A549 (cell line): ENCODE data around the gene SRMS. TPM values are rescaled to one million over a fixed set of nuclear protein-coding genes. Genes with fewer than 3 reads are reported as not detected.

ENCODE experiments used
- ATAC-seq, 2 experiments: fragments of 200-7000 bp in 1 of 2; fragments of >200 bp in 1 of 2; cut with Nextera tagmentation in 1 of 2; cut with Tn5 transposase in 1 of 2; 3 replicates each; pipeline versions ENCODE4 v1.8.0 to v1.9.1; 2018 to 2020; ENCODE audit warnings: mild to moderate bottlenecking in 1 of 2, moderate library complexity in 1 of 2
- CTCF ChIA-PET: fragments of 300-600 bp; sonication (Branson Sonifier 250); formaldehyde crosslinking; extraction: SDS; loops from one replicate; lab custom pipeline; 2021; ENCODE audit warnings: antibody characterized with exemption, inconsistent platforms; lab: Yijun Ruan, JAX
- POLR2A ChIA-PET: fragments of 350-600 bp; formaldehyde crosslinking; extraction: SDS; loops from one replicate; lab custom pipeline; 2021; ENCODE audit warnings: antibody characterized with exemption, inconsistent platforms; lab: Yijun Ruan, JAX
- DNase-seq, 2 experiments: peaks; one replicate each; pipeline versions ENCODE4 v3.0.0 to v3.0.0-alpha.2; 2011 to 2016; ENCODE audit warnings: low read depth in 1 of 2, low spot score in 1 of 2
- FAIRE-seq: peaks from 2 replicates; lab custom pipeline; 2011; peaks lifted over from hg19 to GRCh38; lab: Jason Lieb, UNC
- H3K27ac ChIP-seq, 2 experiments: fragments of >200 bp; sonication (Bioruptor Twin); formaldehyde crosslinking; 3 replicates each; pipeline ENCODE4 v1.5.1; 2016 to 2017
- H3K4me1 ChIP-seq: fragments of >200 bp; sonication (Bioruptor Twin); formaldehyde crosslinking; 3 replicates; pipeline ENCODE4 v1.6.1; 2016
- H3K4me2 ChIP-seq: fragments of >200 bp; sonication (Bioruptor Twin); formaldehyde crosslinking; 3 replicates; pipeline ENCODE4 v1.6.1; 2016
- H3K4me3 ChIP-seq: fragments of >200 bp; sonication (Bioruptor Twin); formaldehyde crosslinking; 3 replicates; pipeline ENCODE4 v1.5.1; 2016
- H3K9me3 ChIP-seq: fragments of >200 bp; sonication (Bioruptor Twin); formaldehyde crosslinking; 3 replicates; pipeline ENCODE4 v1.6.1; 2016
- BHLHE40 ChIP-seq: IDR thresholded peaks from 2 replicates; pipeline ENCODE4 v1.6.1; 2012; ENCODE audit warnings: low read depth, low read length, inconsistent platforms
- CBX8 ChIP-seq: fragments of 200-600 bp; sonication (generic); IDR thresholded peaks from 2 replicates; pipeline ENCODE4 v1.6.1; 2016
- CEBPB ChIP-seq, 2 experiments: fragments of >200 bp in 1 of 2; sonication (Bioruptor Twin) in 1 of 2; formaldehyde crosslinking in 1 of 2; IDR thresholded peaks; 2 replicates each; pipeline ENCODE4 v1.6.1; 2012 to 2016
- CHD2 ChIP-seq: fragments of 150-350 bp; IDR thresholded peaks from 2 replicates; pipeline ENCODE4 v1.6.1; 2014; ENCODE audit warnings: low read length; ENCODE audit not compliant: partially characterized antibody
- EHMT2 ChIP-seq: fragments of 200-600 bp; sonication (generic); IDR thresholded peaks from 2 replicates; pipeline ENCODE4 v1.6.1; 2016; ENCODE audit warnings: antibody characterized with exemption, low read depth, mild to moderate bottlenecking, moderate library complexity
- FOSL2 ChIP-seq, 2 experiments: fragments of 450-650 bp in 1 of 2; fragments of >200 bp in 1 of 2; sonication (Bioruptor Twin) in 1 of 2; formaldehyde crosslinking; IDR thresholded peaks; 2 replicates each; pipeline versions ENCODE4 v1.5.0 to v1.6.1; 2016 to 2020; ENCODE audit warnings: mild to moderate bottlenecking in 1 of 2, moderate library complexity in 1 of 2
- GATA3 ChIP-seq: IDR thresholded peaks from 2 replicates; pipeline ENCODE4 v1.6.1; 2012; ENCODE audit warnings: borderline replicate concordance
- HOXA7 ChIP-seq: fragments of 250-450 bp; sonication (Bioruptor Pico); IDR thresholded peaks from 2 replicates; pipeline ENCODE4 v1.5.0; 2020; ENCODE audit warnings: mild to moderate bottlenecking, moderate library complexity
- JUN ChIP-seq, 2 experiments: fragments of >200 bp; sonication (Bioruptor Twin); formaldehyde crosslinking; IDR thresholded peaks; 2 replicates in 1 of 2; 3 replicates in 1 of 2; pipeline ENCODE4 v1.6.1; 2016 to 2017
- JUNB ChIP-seq: fragments of >200 bp; sonication (Bioruptor Twin); formaldehyde crosslinking; IDR thresholded peaks from 2 replicates; pipeline ENCODE4 v1.6.1; 2016
- KDM1A ChIP-seq: fragments of 200-600 bp; sonication (generic); IDR thresholded peaks from 2 replicates; pipeline ENCODE4 v1.6.1; 2016; ENCODE audit warnings: low read depth, mild to moderate bottlenecking
- MAZ ChIP-seq: fragments of 150-350 bp; IDR thresholded peaks from 2 replicates; pipeline ENCODE4 v1.6.1; 2014; ENCODE audit warnings: antibody characterized with exemption, low read depth, low read length, borderline replicate concordance
- NFE2L2 ChIP-seq: fragments of 150-350 bp; conservative IDR thresholded peaks from 2 replicates; pipeline ENCODE4 v1.6.1; 2014; ENCODE audit warnings: low read length
- RARB ChIP-seq: fragments of 250-450 bp; sonication (Bioruptor Pico); IDR thresholded peaks from 2 replicates; pipeline ENCODE4 v1.8.0; 2021; ENCODE audit warnings: mild to moderate bottlenecking, moderate library complexity
- SMC3 ChIP-seq: fragments of >200 bp; sonication (Bioruptor Twin); formaldehyde crosslinking; IDR thresholded peaks from 3 replicates; pipeline ENCODE4 v1.6.1; 2018; ENCODE audit warnings: inconsistent platforms
- TP53 ChIP-seq: fragments of 250-450 bp; sonication (Bioruptor Pico); IDR thresholded peaks from 2 replicates; pipeline ENCODE4 v1.5.0; 2021; ENCODE audit warnings: mild to moderate bottlenecking, moderate library complexity
- ZC3H11A ChIP-seq: fragments of 450-650 bp; IDR thresholded peaks from 2 replicates; pipeline ENCODE4 v1.6.1; 2014; ENCODE audit warnings: antibody characterized with exemption, mild to moderate bottlenecking
- WGBS: methylation state at CpG from one replicate; pipeline ENCODE4 v1.1.6; 2017; ENCODE audit errors: missing lambda C conversion rate; 5-methylcytosine and 5-hydroxymethylcytosine counted together
- polyA plus RNA-seq, 4 experiments: library from polyadenylated mRNA; depleted of rRNA in 3 of 4; stranded (reverse); fragments of >200 nt; fragmentation: RNase III in 1 of 4; extraction: RNeasy Plus Mini Kit Qiagen cat#74134 plus additional on column Dnase treatment in 1 of 4; gene quantifications; 2 replicates in 3 of 4; 3 replicates in 1 of 4; pipeline ENCODE4 v1.2.3, GENCODE V29; 2011 to 2017
- TF ChIP-seq, protein P1 (sequence below): fragments of 250-450 bp; sonication (Bioruptor Pico); IDR thresholded peaks from 2 replicates; pipeline ENCODE4 v1.5.0; 2020; ENCODE audit warnings: low read depth, mild to moderate bottlenecking, moderate library complexity
- TF ChIP-seq, protein P2 (sequence below): fragments of >200 bp; sonication (Bioruptor Twin); formaldehyde crosslinking; IDR thresholded peaks from 3 replicates; pipeline ENCODE4 v1.5.1; 2016
- TF ChIP-seq, protein P3 (sequence below): IDR thresholded peaks from 2 replicates; pipeline ENCODE4 v1.6.1; 2012
- TF ChIP-seq, protein P4 (sequence below): IDR thresholded peaks from 2 replicates; pipeline ENCODE4 v1.6.1; 2012; ENCODE audit warnings: low read depth, borderline replicate concordance
- TF ChIP-seq, protein P5 (sequence below): fragments of >200 bp; sonication (Bioruptor Twin); formaldehyde crosslinking; IDR thresholded peaks from 3 replicates; pipeline ENCODE4 v1.6.1; 2016

Gene SRMS
- polyA plus RNA-seq, 2 of the 4 experiments (the other 2 are of a cell fraction) = not detected

DNA sequence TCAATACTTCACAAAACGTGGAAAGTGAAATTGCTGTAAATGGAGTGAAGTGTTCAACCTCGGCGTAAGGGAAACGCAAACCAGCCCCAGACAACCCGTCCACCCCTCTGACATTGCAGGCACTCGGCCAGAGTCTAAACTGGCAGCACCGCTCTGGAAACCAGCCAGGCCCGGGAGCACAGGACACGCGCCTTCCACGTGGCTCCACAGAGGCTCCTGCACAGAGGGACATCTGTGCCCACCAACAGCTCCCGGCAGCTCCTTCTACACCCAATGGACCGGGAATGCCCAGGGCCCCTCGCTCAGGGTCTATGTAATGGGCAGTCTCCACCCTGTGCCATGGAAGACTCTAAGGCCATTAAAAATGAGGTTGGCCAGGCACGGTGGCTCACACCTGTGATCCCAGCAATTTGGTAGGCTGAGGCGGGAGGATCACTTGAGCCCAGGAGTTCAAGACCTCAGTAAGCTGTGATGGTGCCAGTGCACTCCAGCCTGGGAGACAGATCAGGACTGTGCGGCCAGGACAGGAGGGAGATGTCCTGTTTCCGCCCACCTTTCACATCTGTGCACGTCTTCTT, 29.9 kb upstream of the SRMS start:
- DNase-seq (no peak), ATAC-seq (no peak), FAIRE-seq (no peak)
- ChIA-PET CTCF (interaction anchor here (1.7 kb wide), 1 partner anchor 40 kb away, joined by 5 read pairs; the partner anchor contains the start of gene PTK6), POLR2A (no interaction called here)
- Histone ChIP-seq H3K9me3 (no peaks in the 10 kb centered on the region), H3K4me2 (no peak overlapping the region), H3K4me3 (no peak overlapping the region), H3K4me1 (peaks cover 20% of the 10 kb centered on the region; the same call in 2 of the 3 replicates), H3K27ac (no peak overlapping the region; a peak in 1 of 6 replicates)
- 81% methylated on average over 18 of the region's 19 CpGs for WGBS
- no peak for TF ChIP-seq TP53 (CRISPR knock-in tag)

DNA sequence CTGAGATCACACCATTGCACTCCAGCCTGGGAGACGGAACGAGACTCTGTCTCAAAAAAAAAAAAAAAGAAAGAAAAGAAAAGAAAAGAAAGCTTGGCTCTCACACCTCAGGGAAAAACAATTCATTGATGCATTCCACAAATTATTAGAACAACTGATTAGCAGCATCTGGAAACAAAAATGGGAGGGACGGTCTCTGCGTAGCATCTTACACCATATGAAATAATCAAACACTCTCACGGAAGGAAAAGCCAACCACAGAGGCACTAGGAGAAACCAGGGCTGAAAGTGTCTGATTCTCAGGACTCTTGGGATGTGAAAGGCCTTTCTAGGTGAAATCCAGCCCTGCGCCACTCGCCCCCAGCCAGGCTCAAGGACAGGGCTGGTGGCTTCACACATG, 28.8 kb upstream of the SRMS start:
- POLR2A ChIA-PET = no interaction called here
- H3K4me3 ChIP-seq = no peak overlapping the region
- peak overlapping the region in 1 of 2 experiments; percentile 16; a peak in 1 of 6 replicates for H3K27ac ChIP-seq
- H3K9me3 ChIP-seq = no peaks in the 10 kb centered on the region
- CTCF ChIA-PET = no interaction called here
- H3K4me1 ChIP-seq = peaks cover 20% of the 10 kb centered on the region; the same call in 2 of the 3 replicates
- DNase-seq (no peak), FAIRE-seq (no peak), ATAC-seq (no peak)
- H3K4me2 ChIP-seq = no peak overlapping the region
- TF ChIP-seq KDM1A = no peak
- no peak for TF ChIP-seq ZC3H11A
- TF ChIP-seq, protein P1, sequence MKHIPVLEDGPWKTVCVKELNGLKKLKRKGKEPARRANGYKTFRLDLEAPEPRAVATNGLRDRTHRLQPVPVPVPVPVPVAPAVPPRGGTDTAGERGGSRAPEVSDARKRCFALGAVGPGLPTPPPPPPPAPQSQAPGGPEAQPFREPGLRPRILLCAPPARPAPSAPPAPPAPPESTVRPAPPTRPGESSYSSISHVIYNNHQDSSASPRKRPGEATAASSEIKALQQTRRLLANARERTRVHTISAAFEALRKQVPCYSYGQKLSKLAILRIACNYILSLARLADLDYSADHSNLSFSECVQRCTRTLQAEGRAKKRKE (CRISPR knock-in tag) = no peak
- TF ChIP-seq JUNB = no peak
- TF ChIP-seq, protein P2, sequence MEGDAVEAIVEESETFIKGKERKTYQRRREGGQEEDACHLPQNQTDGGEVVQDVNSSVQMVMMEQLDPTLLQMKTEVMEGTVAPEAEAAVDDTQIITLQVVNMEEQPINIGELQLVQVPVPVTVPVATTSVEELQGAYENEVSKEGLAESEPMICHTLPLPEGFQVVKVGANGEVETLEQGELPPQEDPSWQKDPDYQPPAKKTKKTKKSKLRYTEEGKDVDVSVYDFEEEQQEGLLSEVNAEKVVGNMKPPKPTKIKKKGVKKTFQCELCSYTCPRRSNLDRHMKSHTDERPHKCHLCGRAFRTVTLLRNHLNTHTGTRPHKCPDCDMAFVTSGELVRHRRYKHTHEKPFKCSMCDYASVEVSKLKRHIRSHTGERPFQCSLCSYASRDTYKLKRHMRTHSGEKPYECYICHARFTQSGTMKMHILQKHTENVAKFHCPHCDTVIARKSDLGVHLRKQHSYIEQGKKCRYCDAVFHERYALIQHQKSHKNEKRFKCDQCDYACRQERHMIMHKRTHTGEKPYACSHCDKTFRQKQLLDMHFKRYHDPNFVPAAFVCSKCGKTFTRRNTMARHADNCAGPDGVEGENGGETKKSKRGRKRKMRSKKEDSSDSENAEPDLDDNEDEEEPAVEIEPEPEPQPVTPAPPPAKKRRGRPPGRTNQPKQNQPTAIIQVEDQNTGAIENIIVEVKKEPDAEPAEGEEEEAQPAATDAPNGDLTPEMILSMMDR = no peak
- TF ChIP-seq JUN (IDR thresholded peaks at IDR 0.05) = no peak
- no peak for TF ChIP-seq CHD2
- TF ChIP-seq NFE2L2 = no peak
- TF ChIP-seq SMC3 = no peak
- TF ChIP-seq HOXA7 (CRISPR knock-in tag) = no peak
- TF ChIP-seq, protein P3, sequence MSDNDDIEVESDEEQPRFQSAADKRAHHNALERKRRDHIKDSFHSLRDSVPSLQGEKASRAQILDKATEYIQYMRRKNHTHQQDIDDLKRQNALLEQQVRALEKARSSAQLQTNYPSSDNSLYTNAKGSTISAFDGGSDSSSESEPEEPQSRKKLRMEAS = no peak
- no peak for TF ChIP-seq TP53 (CRISPR knock-in tag)
- no peak for TF ChIP-seq MAZ
- no peak for TF ChIP-seq EHMT2
- TF ChIP-seq FOSL2 (IDR thresholded peaks at IDR 0.05) = no peak
- TF ChIP-seq FOSL2 (CRISPR knock-in tag; IDR thresholded peaks at IDR 0.05) = no peak
- TF ChIP-seq BHLHE40 = no peak
- TF ChIP-seq, protein P4, sequence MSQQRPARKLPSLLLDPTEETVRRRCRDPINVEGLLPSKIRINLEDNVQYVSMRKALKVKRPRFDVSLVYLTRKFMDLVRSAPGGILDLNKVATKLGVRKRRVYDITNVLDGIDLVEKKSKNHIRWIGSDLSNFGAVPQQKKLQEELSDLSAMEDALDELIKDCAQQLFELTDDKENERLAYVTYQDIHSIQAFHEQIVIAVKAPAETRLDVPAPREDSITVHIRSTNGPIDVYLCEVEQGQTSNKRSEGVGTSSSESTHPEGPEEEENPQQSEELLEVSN = no peak
- WGBS = 88% methylated on average over 7 of the region's 7 CpGs

DNA sequence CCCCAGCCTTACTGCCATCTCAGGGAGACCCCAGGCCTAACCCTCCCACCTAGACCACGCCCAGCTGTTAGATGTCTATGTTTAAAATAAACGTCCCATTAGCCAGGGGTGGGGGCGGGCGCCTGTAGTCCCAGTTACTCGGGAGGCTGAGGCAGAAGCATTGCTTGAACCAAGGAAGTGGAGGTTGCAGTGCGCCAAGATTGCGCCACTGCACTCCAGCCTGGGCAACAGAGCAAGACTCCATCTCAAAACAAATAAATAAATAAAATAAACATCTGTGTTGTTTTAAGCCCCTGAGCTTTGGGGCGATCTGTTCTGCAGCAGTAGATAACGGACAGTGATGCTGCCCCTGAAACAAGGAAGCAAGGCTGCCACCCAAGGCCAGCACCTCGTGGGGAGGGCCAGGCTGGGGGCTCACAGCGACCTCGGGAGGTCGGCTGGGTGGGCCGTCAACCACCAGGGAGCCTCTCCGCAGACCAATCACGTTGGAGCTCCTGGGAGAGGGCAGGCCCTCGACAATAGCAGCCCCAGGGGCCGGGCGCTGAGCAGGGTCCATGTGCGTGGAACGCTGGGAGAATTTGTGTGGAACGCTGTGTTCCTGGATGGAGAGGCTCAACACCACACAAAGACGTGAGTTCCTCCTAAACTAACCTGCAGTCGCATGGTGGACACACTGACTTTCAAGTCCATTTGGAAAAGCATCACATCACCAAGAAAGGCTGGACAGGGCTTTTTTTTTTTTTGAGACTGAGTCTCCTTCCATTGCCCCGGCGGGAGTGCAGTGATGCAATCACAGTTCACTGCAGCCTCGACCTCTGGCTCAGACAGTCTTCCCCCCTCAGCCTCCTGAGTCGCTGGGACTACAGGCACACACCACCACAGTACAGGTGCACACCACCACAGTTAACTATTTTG, 27.5 kb upstream of the SRMS start:
- FAIRE-seq (no peak), DNase-seq (no peak), ATAC-seq (no peak)
- H3K4me3 ChIP-seq = no peak overlapping the region; the same call in 2 of the 3 replicates
- H3K4me2 ChIP-seq = peak overlapping the region; percentile 83
- H3K27ac ChIP-seq = peak overlapping the region; percentile 77 to 93; a peak in 5 of 6 replicates
- TF ChIP-seq, protein P5, sequence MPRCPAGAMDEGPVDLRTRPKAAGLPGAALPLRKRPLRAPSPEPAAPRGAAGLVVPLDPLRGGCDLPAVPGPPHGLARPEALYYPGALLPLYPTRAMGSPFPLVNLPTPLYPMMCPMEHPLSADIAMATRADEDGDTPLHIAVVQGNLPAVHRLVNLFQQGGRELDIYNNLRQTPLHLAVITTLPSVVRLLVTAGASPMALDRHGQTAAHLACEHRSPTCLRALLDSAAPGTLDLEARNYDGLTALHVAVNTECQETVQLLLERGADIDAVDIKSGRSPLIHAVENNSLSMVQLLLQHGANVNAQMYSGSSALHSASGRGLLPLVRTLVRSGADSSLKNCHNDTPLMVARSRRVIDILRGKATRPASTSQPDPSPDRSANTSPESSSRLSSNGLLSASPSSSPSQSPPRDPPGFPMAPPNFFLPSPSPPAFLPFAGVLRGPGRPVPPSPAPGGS = no peak
- TF ChIP-seq CEBPB (IDR thresholded peaks at IDR 0.05) = peak in 1 of 2 experiments; percentile 64; a peak in 2 of 4 replicates
- TF ChIP-seq RARB (CRISPR knock-in tag) = no peak
- no peak for TF ChIP-seq CBX8
- no peak for TF ChIP-seq GATA3
- TF ChIP-seq TP53 (CRISPR knock-in tag) = no peak
- H3K9me3 ChIP-seq = no peaks in the 10 kb centered on the region
- H3K4me1 ChIP-seq = peaks cover 20% of the 10 kb centered on the region; the same call in 2 of the 3 replicates
- ChIA-PET CTCF (interaction anchor here (1.1 kb wide), 2 partner anchors 37 to 221 kb away, joined by 3 read pairs; no protein-coding TSS in a partner anchor), POLR2A (interaction anchor here (1.7 kb wide), 1 partner anchor 52 kb away, joined by 4 read pairs; the partner anchor contains the start of gene GMEB2)
- WGBS = 75% methylated on average over 25 of the region's 28 CpGs
